ENCODE results near the gene SEMA4C. TPM values are rescaled to one million over a fixed set of nuclear protein-coding genes. Genes with fewer than 3 reads are reported as not detected.

Gene SEMA4C
- total and polyA plus RNA-seq, 2 of the 4 experiments (the other 2 are of a cell fraction) = 15.8 to 24.3 TPM

DNA sequence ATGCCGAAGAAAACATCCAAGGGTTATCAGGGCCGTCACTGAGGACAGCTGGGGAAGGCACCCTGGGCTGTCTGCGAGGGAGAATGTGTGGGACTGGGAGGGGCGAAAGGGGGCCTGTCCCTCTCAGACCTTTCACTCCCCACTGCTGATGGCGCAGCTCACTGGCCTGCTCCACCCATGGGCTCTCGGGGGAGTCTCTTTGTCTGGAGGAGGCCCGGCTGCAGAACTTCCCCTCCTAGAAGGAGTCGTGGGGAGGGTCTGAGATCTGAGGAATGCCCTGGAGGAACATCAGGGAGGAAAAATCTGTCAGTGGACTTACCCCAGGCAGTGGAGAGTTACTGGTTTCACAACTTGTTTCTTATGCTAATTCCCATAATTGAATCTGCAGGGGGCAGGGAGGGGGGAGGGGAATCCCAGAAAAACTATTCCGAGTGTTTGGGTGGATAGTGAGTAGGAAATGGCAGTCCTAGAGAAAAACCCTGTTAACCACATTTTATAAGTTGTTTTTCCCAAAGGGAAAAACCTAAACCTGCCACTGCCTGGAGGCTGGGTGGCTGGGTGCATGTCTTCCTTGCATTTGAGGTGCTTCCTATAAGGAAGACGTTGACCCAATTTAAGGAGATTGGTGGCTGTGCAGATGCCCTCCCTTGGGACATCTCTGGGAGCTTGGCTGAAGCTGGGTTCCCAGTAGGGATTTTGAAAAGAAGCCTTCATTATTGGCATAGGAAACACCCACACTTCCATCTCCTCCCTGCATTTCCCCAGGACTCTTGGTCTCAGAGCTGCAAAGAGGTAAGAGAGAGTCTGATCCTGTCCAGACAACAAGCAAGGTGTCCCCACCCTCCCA, 11.7 kb upstream of the SEMA4C start:
- Histone ChIP-seq H3K79me1 (ENCODE audit: low read depth in 1 of 2, low read length in 2 of 2) (no peaks in the 10 kb centered on the region), H4K91ac (ENCODE audit: insufficient read depth, low read depth, low read length) (no peak overlapping the region), H4K8ac (ENCODE audit: low read depth in 2 of 2, low read length in 2 of 2) (no peak overlapping the region), H2BK20ac (ENCODE audit: low read depth, low read length) (no peak overlapping the region), H2AK9ac (replicated peaks; ENCODE audit: low read depth, low read length, poor library complexity) (no peak overlapping the region), H2BK120ac (ENCODE audit: low read depth, low read length) (no peak overlapping the region), H3K4me1 (ENCODE audit: control insufficient read depth, insufficient read depth, low read length) (peaks cover 1% of the 10 kb centered on the region; the same call in 1 of the 2 replicates), H3K9ac (ENCODE audit: low read depth, low read length) (no peak overlapping the region), H3K9me3 (ENCODE audit: control insufficient read depth, insufficient read depth, low read length) (no peaks in the 10 kb centered on the region), H2AFZ (replicated peaks; ENCODE audit: low read length, poor library complexity) (no peak overlapping the region), H2BK15ac (ENCODE audit: low read depth, low read length) (no peak overlapping the region), H3K27me3 (ENCODE audit: control insufficient read depth, insufficient read depth, low read length) (peaks cover 17% of the 10 kb centered on the region; the same call in 1 of the 2 replicates), H4K20me1 (ENCODE audit: insufficient read depth, low read length) (no peaks in the 10 kb centered on the region), H2BK5ac (ENCODE audit: low read depth, low read length, poor library complexity, severe bottlenecking) (no peak overlapping the region), H3K4me2 (ENCODE audit: low read depth, low read length) (no peak overlapping the region), H3K4me3 (ENCODE audit: insufficient read depth, low read depth, low read length) (no peak overlapping the region), H3K14ac (replicated peaks; ENCODE audit: low read depth, low read length) (no peak overlapping the region), H3K36me3 (ENCODE audit: control insufficient read depth, insufficient read depth, low read length) (no peaks in the 10 kb centered on the region), H3K18ac (ENCODE audit: low read depth, low read length) (no peak overlapping the region), H3K4ac (ENCODE audit: low read depth, low read length) (no peak overlapping the region), H4K5ac (ENCODE audit: low read depth, low read length) (no peak overlapping the region), H3K27ac (ENCODE audit: insufficient read depth, low read length) (no peak overlapping the region), H3K56ac (ENCODE audit: extremely low read depth, insufficient read depth, low read length) (no peak overlapping the region), H3K9me1 (ENCODE audit: insufficient read depth, low read length) (no peaks in the 10 kb centered on the region), H2AK5ac (ENCODE audit: low read depth, low read length) (no peak overlapping the region), H3K23ac (ENCODE audit: low read depth, low read length) (no peak overlapping the region)
- ATAC-seq (ENCODE audit: low read depth) = no peak
- in situ Hi-C loops (cut with MboI; ENCODE audit: low sequenced_read_pairs) (no loop called here), intact Hi-C loops (cut with micrococcal nuclease) (no loop called here), dilution Hi-C loops (cut with HindIII; ENCODE audit: low sequenced_read_pairs, unreplicated experiment) (no loop called here)
- CTCF ChIA-PET = no interaction called here
- no TSS peak for BruUV-seq (replicated peaks)
- POLR2A ChIA-PET (ENCODE audit: unreplicated experiment) = interaction anchor here (0.6 kb wide), 1 partner anchor 1769 kb away, joined by 9 read pairs; no protein-coding TSS in a partner anchor
- no peak for DNase-seq
- WGBS, 2 experiments (ENCODE audit: extremely low coverage in 2 of 2, insufficient read length in 1 of 2) = no CpG with 5 or more reads among the region's 10 CpGs
- TF ChIP-seq USF2 (IDR thresholded peaks at IDR 0.05; ENCODE audit: low read depth, low read length) = no peak
- no peak for TF ChIP-seq MXI1 (IDR thresholded peaks at IDR 0.05; ENCODE audit: borderline replicate concordance, low read depth, low read length)
- TF ChIP-seq FOS (IDR thresholded peaks at IDR 0.05; ENCODE audit: low read depth, low read length) = no peak
- TF ChIP-seq POLR2A (IDR thresholded peaks at IDR 0.05; ENCODE audit: low read depth, low read length) = no peak
- no peak for TF ChIP-seq RAD21 (IDR thresholded peaks at IDR 0.05; ENCODE audit: low read length)
- no peak for TF ChIP-seq ELK1 (IDR thresholded peaks at IDR 0.05; ENCODE audit: borderline replicate concordance, low read depth, low read length)
- TF ChIP-seq RCOR1 (IDR thresholded peaks at IDR 0.05; ENCODE audit: insufficient replicate concordance, low read length) = no peak
- TF ChIP-seq SMC3 (IDR thresholded peaks at IDR 0.05; ENCODE audit: low read depth, low read length) = no peak
- no peak for TF ChIP-seq CHD1 (IDR thresholded peaks at IDR 0.05; ENCODE audit: low read depth, low read length)
- TF ChIP-seq CEBPB (IDR thresholded peaks at IDR 0.05; ENCODE audit: low read depth, low read length) = no peak
- no peak for TF ChIP-seq MAFK (IDR thresholded peaks at IDR 0.05; ENCODE audit: low read depth, low read length)
- no peak for TF ChIP-seq BHLHE40 (IDR thresholded peaks at IDR 0.05; ENCODE audit: low read depth, low read length)
- TF ChIP-seq, protein P1, sequence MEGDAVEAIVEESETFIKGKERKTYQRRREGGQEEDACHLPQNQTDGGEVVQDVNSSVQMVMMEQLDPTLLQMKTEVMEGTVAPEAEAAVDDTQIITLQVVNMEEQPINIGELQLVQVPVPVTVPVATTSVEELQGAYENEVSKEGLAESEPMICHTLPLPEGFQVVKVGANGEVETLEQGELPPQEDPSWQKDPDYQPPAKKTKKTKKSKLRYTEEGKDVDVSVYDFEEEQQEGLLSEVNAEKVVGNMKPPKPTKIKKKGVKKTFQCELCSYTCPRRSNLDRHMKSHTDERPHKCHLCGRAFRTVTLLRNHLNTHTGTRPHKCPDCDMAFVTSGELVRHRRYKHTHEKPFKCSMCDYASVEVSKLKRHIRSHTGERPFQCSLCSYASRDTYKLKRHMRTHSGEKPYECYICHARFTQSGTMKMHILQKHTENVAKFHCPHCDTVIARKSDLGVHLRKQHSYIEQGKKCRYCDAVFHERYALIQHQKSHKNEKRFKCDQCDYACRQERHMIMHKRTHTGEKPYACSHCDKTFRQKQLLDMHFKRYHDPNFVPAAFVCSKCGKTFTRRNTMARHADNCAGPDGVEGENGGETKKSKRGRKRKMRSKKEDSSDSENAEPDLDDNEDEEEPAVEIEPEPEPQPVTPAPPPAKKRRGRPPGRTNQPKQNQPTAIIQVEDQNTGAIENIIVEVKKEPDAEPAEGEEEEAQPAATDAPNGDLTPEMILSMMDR (conservative IDR thresholded peaks at IDR 0.05; ENCODE audit: low read depth, low read length) = no peak
- TF ChIP-seq RFX5 (IDR thresholded peaks at IDR 0.05; ENCODE audit: low read depth, low read length) = no peak
- no peak for TF ChIP-seq MAZ (IDR thresholded peaks at IDR 0.05; ENCODE audit: borderline replicate concordance, low read depth, low read length)
